Left renal cortex interstitium (tissue), 4 donors: Measurements from ENCODE around the gene SENP7. TPM values are rescaled to one million over a fixed set of nuclear protein-coding genes. Genes with fewer than 3 reads are reported as not detected.
A peak's percentile ranks its signal among the peaks of the same experiment; 100 is the strongest.
"Not testable (repeated sequence)": the region's sequence is repeated elsewhere in the genome, so short reads cannot be mapped to it uniquely, and the experiment has no call there.

Source experiments
- DNase-seq, 4 donors: peaks; one replicate each; pipeline ENCODE4 v3.0.0-alpha.2; 2013; ENCODE audit warnings: low read depth in 4 of 4, low spot score in 2 of 4, missing footprints in 1 of 4
- polyA plus RNA-seq, 4 donors: library from polyadenylated mRNA; unstranded; fragments of 120-200 nt; gene quantifications; one replicate each; pipeline ENCODE4 v1.2.1, GENCODE V29; 2013; ENCODE audit not compliant: insufficient read length in 4 of 4

SENP7 gene
- polyA plus RNA-seq, 4 donors, result 72.0 to 86.6 (median 73.0) TPM

DNA sequence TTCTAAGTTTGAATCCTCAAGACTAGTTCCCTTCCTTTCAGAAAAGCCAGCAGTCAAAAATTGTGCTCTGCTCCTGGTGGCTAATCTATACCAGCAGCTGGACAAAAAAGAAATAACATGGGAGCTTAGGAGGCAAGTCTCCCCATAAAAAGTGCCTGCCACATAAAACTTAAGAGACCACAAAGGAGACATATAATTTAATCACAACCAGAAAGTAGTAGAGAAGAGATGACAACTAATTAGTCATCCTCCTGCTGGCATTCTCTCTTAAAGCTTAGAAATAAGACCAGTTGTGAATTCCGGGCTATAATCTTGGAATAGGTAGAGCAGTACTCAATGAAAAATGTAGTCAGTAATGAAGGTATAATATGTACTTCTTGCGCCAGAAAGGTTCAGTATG, 172.4 kb downstream of the SENP7 start:
- DNase-seq, result no peak

DNA sequence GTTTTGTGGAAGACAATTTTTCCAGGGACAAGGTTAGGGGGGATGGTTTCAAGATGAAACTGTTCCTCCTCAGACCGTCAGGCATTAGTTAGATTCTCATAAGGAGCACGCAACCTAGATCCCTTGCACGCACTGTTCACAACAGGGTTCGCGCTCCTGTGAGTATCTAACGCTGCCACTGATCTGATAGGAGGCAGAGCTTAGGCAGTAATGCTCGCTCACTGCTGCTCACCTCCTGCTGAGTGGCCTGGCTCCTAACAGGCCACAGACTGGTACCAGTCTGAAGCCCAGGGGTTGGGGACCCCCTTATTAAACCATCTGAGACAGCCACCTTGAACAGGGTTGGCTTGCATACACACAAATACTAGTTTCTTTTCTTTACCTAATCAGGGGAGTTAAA, 179.1 kb downstream of the SENP7 start:
- no peak for DNase-seq

DNA sequence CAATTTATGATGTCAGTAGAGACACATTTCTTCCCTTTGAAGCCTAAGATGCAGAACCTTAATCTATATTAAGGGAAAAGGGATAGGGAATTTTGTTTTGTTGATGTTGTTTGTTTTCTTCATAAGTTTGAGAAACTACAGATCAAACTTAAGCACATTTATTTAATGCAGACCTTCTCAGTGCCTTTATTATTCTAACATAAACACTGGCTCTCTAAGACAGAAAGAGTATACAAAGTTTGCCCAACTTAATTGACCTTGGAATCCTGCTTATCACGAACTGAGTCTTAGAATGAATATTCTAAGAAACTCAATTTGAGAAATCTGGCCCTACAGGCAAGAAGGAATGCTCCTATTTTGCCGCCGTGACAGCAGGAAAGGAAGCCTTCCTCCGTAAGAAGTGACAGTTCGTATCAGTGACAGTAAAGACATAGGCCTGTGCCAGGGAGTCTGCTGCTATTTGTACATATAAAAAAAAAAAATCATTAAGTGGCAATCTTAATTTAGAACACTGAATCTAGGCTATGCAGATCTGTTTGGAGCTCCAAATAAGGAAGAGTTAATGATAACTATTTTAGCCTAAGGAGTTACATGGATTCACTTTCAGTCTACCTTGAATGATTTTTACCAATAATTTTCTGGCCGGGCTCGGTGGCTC, 183.9 kb downstream of the SENP7 start:
- no peak for DNase-seq

DNA sequence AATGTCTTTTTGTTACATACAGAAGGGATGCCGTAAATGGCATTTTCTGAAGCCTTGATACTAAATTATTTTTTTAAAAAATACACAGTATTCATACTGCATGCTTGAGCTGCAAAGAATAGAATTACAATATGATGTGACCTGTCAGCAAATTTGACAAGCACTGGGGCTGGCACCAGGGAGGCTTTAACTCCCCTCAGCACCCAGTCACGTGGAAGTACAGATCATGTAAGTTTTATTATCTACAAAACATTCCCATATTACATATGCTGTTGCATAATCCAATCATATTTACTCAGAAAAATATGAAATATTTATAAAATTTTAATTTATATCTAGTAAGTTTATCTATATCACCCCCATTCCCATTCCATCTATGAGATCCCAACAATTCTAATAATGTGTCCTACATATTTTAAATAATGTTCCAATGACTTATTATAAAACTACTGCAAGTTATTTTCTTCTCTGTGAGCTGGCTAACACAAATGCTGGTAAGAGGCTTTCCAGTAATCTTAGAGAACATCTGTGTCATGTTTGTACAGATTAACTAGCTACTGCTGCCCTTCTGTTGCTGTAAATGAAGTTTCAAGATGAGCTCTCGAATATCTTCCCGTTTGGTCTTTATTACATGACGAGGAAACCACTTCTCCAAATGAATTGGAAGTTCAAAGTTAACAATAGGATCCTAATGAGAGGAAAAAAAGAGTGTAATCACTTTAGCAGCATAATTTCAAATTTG, 187.4 kb downstream of the SENP7 start:
- DNase-seq, result no peak

DNA sequence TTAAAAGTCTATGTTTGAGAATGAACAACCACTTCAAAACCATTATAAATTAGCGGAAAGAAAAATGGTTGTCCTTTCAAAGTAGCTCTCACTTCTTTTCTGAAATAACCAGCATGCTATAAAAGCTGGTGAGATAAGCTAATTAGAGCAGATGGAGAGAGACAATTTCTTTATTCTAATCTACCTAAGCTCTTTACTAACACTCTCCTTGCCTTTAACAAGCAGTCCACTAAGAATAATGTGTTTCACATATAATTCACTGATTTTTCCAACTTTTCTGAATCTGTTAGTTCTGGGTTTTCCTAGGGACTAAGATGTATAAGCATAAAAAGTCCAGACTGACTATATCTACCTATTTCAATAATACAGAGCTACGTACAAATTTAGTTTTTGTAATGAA, 192.5 kb downstream of the SENP7 start, which contains the start of gene IMPG2:
TSS of gene IMPG2 (minus strand) at position 101 of the 400 bp plus-strand sequence. CDS start 203 bp downstream, outside the sequence.
- no peak for DNase-seq

DNA sequence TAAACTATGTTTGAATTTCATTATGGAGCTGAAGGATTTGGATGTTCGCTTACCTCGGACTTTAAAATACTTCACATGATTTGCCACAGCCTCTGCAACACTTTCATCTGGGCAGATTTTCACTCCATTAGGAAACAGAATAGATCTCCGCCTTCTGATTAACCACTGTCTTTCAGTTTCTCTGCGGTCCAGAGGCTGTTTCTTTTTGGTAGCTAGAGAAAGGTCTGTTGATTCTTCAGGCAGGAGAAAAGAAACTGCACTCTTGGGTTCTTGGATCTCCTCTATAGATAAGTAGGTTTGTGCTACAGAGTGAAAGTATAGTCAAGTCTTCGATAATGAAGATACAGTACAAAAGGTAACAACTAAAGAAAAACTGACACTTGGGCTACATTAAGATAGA, 193.5 kb downstream of the SENP7 start:
- DNase-seq, result no peak

DNA sequence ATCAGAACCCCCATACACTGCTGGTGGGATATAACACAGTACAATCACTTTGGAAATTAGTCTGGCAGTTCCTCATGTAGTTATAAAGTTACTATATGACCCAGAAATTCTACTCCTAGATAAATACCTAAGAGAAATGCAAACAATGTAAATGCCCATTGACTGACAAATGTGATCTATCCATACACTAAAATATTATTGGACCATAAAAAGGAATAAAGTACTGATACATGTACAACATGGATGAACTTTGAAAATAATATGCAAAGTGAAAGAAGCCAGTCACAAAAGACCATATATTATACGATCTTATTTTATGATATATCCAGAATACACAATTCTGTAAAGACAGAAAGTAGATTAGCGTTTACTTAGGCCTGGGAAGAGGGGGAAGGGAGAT, 200.5 kb downstream of the SENP7 start:
- no peak for DNase-seq

DNA sequence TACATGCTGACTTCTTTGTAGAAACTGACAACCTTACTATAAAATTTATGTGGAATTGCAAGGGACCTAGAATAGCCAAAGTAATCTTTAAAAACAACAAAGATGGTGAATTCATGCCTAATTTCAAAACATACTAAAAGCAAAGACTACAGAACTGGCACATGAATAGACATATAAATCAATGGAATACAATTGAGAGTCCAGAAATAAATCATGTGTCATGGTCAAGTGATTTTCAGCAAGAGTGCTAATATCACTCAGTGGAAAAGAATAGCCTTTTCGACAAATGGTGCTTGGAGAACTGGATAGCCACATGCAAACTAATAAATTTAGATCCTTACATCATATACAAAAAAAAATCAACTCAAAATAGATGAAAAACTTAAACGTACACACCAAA, 201.3 kb downstream of the SENP7 start:
- DNase-seq, result no peak

DNA sequence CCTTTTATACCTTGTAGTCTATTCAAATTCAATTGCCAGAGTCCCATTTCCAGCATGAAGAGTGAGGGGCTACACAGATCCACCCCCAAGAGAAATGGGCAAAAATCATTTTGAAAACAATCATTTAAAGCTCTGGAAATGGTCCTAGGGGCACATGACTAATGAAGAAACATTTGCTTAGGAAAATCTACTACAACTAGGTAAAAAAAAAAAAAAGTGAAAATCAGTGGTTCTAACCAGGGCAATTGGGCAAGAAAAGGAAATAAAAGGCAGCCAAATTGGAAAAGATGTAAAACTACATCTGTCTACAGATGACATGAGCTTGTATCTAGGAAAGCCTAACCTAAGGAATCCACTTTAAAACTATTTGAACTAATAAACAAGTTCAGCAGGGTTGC, 202.0 kb downstream of the SENP7 start:
- DNase-seq, result peak in 1 of 4 donors; percentile 39

DNA sequence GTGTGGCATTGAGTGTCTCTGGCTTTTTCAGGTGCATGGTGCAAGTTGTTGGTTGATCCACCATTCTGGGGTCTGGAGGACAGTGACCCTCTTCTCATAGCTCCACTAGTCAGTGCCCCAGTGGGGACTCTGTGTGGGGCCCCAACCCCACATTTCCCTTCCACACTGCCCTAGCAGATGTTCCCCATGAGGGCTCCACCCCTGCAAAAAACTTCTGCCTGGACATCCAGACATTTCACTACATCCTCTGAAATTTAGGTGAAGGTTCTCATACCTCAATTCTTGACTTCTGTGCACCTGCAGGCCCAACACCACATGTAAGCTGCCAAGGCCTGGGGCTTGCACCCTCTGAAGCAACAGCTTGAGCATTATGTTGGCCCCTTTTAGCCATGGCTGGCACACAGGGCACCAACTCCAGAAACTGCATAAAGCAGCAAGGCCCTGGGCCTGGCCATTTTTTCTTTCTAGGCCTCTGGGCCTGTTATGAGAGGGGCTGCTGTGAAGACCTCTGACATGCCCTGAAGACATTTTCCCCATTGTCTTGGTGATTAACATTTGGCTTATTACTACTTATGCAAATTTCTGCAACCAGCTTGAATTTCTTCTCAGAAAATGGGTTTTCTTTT, 204.8 kb downstream of the SENP7 start:
- not testable (repeated sequence) for DNase-seq

DNA sequence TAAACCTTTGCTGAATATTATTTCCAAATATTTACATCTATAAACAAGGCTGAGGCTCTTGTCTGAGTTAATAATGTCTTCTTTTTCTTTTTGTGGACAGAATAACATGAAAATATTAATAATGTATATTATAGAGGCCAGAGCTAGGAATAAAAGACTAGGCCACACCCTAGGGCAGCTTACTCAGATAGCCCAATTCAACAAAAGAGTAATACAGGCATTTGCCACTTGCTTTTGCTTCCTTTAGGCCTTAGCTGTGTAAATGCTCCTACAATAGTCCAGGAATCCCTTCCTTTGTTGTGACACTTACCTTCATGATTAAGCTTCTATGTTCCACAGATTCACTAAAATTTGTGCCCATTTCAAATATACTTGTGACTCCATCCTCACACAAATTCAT, 209.2 kb downstream of the SENP7 start:
- no peak for DNase-seq

DNA sequence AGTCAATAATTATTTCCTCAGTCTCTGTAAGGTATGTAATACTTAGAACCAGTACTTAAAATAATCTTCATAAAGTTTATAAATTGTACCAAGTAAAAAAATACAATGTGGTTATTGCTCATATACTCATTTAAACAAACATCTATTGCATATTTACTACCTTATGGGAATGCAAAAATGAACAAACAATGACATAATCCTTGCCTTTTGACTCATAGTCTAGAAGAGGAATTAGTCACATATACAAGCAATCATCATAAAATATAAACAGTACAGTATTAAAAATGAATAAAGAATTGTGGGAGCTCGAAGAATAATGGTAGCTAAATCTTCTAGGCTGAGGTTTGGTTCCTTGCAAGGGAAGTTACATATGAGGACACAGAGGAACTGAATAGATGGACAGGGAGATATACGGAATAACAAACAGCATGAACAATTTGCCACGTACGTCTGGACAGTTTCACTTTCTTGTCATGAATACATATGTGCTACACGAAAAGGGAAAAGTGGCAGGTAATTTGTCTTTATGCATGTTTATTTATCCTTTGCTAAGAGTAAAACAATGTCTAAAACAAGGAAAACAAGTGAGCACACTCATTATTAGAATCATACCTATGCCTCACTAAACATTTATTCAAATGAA, 209.8 kb downstream of the SENP7 start:
- DNase-seq, result no peak

DNA sequence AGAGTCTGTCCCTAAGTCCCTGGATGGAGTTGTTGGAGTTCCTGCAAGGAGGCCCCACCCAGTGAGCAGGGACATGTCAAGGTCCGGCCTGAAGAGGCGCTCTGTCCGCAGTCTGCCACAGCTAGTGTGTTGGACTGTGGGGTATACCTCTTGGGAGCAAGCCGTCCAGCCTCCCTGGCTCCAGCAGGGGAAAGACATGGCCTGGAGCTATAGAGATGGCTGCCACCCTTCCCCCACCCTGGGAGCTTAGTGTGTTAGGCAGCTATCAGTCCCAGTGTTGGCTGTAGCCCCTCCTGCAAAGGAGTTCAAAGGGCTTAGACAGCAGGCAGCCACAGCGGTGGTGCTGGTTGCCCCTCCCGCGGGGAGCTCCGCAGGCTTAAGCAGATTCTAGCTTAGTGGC, 212.9 kb downstream of the SENP7 start:
- DNase-seq, result no peak

DNA sequence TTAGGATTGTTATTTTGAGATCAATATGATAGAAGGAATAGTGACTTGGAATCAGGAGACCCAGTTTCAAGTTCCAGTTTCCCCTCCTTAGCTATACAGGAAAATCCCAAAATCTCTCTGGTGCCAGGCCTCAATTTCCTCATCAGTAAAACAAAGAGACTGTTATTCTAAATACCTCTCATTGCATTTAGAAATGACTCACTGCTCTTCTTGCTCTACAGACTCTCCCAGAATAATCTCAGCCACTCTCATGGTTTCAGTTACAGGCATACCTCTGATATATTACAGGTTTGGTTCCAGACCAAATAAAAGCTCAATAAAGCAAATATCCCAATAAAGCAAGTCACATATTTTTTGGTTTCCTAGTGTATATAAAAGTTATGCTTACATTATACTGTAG, 221.0 kb downstream of the SENP7 start:
- no peak for DNase-seq

DNA sequence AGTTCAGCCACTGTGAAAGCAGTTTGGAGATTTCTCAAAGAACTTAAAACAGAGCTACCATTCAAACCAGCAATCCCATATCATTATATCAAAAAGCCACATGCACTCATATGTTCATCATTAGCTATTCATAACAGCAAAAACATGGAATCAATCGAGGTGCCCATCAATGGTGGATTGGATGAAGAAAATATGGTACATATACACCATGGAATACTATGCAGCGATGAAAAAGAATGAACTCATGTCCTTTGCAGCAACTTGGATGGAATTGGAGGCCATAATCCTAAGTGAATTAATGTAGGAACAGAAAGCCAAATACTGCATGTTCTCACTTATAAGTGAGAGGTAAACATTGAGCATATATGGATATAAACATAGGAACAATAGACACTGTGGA, 224.7 kb downstream of the SENP7 start:
- no peak for DNase-seq

DNA sequence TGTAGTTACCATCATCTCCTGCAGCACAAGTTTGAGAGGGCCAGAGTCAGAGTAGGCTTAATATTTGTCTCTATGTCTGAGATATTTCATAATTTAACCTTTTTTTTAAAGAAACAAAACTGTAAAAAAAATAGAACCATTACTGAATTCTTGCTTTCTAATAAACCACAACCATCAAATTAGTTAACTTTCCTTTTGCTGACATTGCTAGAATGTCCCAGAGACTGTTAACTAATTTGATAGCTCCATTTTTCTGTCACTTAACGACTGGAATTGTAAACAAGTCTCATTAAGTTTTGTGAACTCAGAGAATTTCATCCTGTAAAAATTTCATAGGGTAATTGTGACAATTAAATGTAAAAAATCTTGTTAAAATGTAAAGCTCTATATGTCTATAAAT, 228.3 kb downstream of the SENP7 start:
- DNase-seq, result no peak

DNA sequence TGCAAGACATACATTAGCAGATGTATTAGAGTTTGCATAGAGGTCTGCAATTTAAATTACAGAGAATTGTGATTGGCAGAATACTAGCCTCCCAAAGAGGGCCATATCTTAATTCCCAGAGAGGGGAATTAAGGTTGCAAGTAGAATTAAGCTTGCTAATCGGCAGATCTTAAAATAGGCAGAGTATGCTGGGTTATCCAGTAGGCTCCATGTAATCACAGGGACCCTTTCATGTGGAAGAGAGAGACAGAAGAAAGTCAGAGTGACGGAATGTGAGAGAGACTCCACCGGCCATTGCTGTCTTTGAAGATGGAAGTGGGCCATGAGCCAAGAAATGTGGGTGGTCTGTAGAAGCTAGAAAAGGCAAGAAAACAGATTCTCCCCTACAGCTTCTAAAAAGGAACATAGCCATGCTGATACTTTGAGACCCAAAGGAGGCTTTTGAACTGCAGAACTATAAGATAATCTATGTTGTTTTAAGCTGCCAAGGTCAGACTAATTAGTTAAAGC, 231.4 kb downstream of the SENP7 start:
- DNase-seq, result peak in 3 of 4 donors; percentile 7 to 16 (median 8)

DNA sequence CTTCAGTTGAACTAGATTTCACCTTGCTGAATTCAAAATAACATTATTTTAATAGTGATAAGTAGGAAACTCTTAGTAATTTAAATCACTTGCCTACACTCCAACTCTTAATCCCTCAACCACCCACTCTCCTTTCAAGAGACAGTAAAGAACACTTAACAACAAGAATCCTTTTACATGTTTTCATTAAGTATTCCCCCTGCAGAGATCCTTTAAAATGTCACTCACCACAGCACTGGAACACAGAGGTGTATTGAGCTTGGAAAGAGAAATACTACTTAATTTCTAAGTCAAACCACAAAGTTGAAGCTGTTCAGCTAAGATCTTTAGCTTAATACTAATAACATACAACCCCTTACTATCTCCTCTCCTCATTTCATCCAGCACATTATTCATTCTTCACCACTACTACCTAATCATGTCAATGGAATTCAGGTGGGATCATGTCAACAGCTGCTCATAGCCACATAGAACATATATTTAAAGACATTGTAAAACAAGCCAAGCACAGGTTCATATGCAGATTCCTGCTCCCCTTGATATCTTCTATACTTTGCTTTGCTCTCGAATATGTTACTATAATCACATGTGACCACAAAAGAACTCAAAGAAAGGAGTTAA, 233.1 kb downstream of the SENP7 start:
- DNase-seq, result no peak

DNA sequence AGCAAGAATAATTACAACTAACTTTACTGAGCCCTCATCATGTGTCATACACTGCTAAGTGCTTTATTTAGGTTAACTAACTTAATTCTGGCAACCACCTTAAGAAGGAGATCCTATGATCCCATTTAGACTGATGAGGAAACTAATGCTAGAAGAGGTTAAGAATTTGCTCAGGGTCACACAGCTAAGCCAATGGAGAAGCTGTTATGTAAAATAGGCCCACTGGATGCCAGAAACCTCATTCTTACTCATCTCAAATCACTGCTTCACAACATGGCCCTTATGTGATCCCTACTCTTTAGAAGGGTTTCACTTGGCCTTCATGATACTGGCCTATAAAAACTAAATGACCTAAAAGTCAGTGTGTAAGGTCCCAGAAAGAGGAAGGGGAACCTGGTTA, 233.8 kb downstream of the SENP7 start:
- DNase-seq, result no peak

DNA sequence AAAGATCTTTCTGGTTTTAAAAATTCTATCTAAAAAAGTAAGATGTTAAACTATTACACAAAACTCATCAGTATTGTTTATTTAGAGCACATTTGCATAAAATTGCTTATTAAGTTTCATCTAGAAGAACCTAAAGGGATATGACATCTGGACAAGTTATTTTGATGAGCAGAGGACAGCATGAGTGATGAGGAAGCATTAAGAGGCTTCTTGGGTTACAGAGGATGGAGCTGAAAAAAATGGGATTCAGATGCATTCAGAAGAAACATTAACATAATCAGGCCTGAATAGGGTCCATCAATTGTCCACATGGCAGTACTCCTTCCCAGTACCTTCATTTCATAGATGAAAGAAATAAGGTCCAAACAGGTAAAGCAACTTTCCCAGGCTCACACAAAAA, 234.3 kb downstream of the SENP7 start:
- no peak for DNase-seq
